Loucy (cell line): ENCODE results near the gene BRIP1.

Experiments used
- H2AFZ ChIP-seq: fragments of 200-600 bp; sonication (generic); 2 replicates; pipeline ENCODE4 v1.6.0; 2016; ENCODE audit warnings: antibody characterized with exemption, mild to moderate bottlenecking, low read length, moderate library complexity
- H3F3A ChIP-seq: fragments of 200-600 bp; 2 replicates; pipeline ENCODE4 v1.6.0; 2016; ENCODE audit warnings: antibody characterized with exemption, low read depth, mild to moderate bottlenecking
- H3K27me3 ChIP-seq: fragments of 200-600 bp; sonication (generic); 2 replicates; pipeline ENCODE4 v1.6.1; 2014; ENCODE audit warnings: low read length, mild to moderate bottlenecking; ENCODE audit not compliant: insufficient read depth, poor library complexity, severe bottlenecking
- H3K36me3 ChIP-seq: fragments of 200-600 bp; sonication (generic); 2 replicates; pipeline ENCODE4 v1.6.1; 2016; ENCODE audit warnings: low read length; ENCODE audit not compliant: insufficient read depth
- H3K4me1 ChIP-seq: fragments of 200-600 bp; sonication (generic); 2 replicates; pipeline ENCODE4 v1.5.1; 2014; ENCODE audit warnings: low read length, mild to moderate bottlenecking; ENCODE audit not compliant: insufficient read depth, poor library complexity, severe bottlenecking
- H3K4me2 ChIP-seq: fragments of 200-600 bp; sonication (generic); 2 replicates; pipeline ENCODE4 v1.6.0; 2014; ENCODE audit warnings: antibody characterized with exemption, low read length, low read depth, mild to moderate bottlenecking; ENCODE audit not compliant: poor library complexity, severe bottlenecking
- H3K4me3 ChIP-seq: fragments of 200-600 bp; sonication (generic); 2 replicates; pipeline ENCODE4 v1.5.1; 2014; ENCODE audit warnings: low read length, mild to moderate bottlenecking, mixed read lengths; ENCODE audit not compliant: poor library complexity, severe bottlenecking
- H3K79me2 ChIP-seq: fragments of 200-600 bp; sonication (generic); 2 replicates; pipeline ENCODE4 v1.6.1; 2014; ENCODE audit warnings: low read length; ENCODE audit not compliant: insufficient read depth
- H3K9ac ChIP-seq: fragments of 200-600 bp; sonication (generic); 2 replicates; pipeline ENCODE4 v1.6.0; 2014; ENCODE audit warnings: mild to moderate bottlenecking, low read depth, low read length, moderate library complexity; ENCODE audit not compliant: poor library complexity, severe bottlenecking
- H3K9me2 ChIP-seq: fragments of 200-600 bp; sonication (generic); replicated peaks from 2 replicates; pipeline ENCODE4 v1.6.1; 2016; ENCODE audit warnings: low read depth, low read length, mixed read lengths
- H3K9me3 ChIP-seq: fragments of 200-600 bp; sonication (generic); 2 replicates; pipeline ENCODE4 v1.6.1; 2014; ENCODE audit warnings: mild to moderate bottlenecking, antibody characterized with exemption, low read length, low read depth; ENCODE audit not compliant: insufficient read depth
- H4K20me1 ChIP-seq: fragments of 200-600 bp; sonication (generic); 2 replicates; pipeline ENCODE4 v1.6.0; 2014; ENCODE audit warnings: antibody characterized with exemption, low read length, mild to moderate bottlenecking; ENCODE audit not compliant: insufficient read depth, poor library complexity, severe bottlenecking
- CTCF ChIP-seq: fragments of 200-600 bp; sonication (generic); conservative IDR thresholded peaks from 2 replicates; pipeline ENCODE4 v1.5.1; 2014; ENCODE audit warnings: mild to moderate bottlenecking, antibody characterized with exemption, low read length
- EZH2phosphoT487 ChIP-seq: fragments of 200-600 bp; IDR thresholded peaks from 2 replicates; pipeline ENCODE4 v1.6.1; 2018; ENCODE audit warnings: antibody characterized with exemption, mild to moderate bottlenecking, moderate library complexity, borderline replicate concordance

Gene BRIP1

GRCh38 chr17:61634942-61635538, 228.3 kb downstream of the BRIP1 start:
- no peak overlapping the region for H3K9ac ChIP-seq
- H3K36me3 ChIP-seq, result no peaks in the 10 kb centered on the region
- H3K27me3 ChIP-seq, result peaks cover 1% of the 10 kb centered on the region
- H3K9me2 ChIP-seq, result no peaks in the 10 kb centered on the region
- H3K79me2 ChIP-seq, result no peaks in the 10 kb centered on the region
- H4K20me1 ChIP-seq, result no peaks in the 10 kb centered on the region
- no peaks in the 10 kb centered on the region for H3K4me1 ChIP-seq
- H3K4me3 ChIP-seq, result no peak overlapping the region
- H3F3A ChIP-seq, result no peaks in the 10 kb centered on the region
- no peak overlapping the region for H2AFZ ChIP-seq
- no peak overlapping the region for H3K4me2 ChIP-seq
- no peaks in the 10 kb centered on the region for H3K9me3 ChIP-seq
- TF ChIP-seq CTCF, result no peak

- Histone ChIP-seq H3K4me3 (no peak overlapping the region), H3K9me3 (no peaks in the 10 kb centered on the region), H3K9ac (no peak overlapping the region), H3K27me3 (peaks cover 5% of the 10 kb centered on the region), H3K4me1 (no peaks in the 10 kb centered on the region), H2AFZ (no peak overlapping the region), H4K20me1 (no peaks in the 10 kb centered on the region), H3F3A (no peaks in the 10 kb centered on the region), H3K9me2 (no peaks in the 10 kb centered on the region), H3K36me3 (no peaks in the 10 kb centered on the region), H3K79me2 (no peaks in the 10 kb centered on the region), H3K4me2 (no peak overlapping the region)
- TF ChIP-seq CTCF (no peak), EZH2phosphoT487 (no peak)
These were observed 229.3 kb downstream of the BRIP1 start for GRCh38 chr17:61634011-61634539.

- Histone ChIP-seq H3K4me3 (no peak overlapping the region), H3F3A (no peaks in the 10 kb centered on the region), H3K9ac (no peak overlapping the region), H4K20me1 (no peaks in the 10 kb centered on the region), H3K4me2 (no peak overlapping the region), H3K27me3 (peaks cover 5% of the 10 kb centered on the region), H3K4me1 (peaks cover under 1% of the 10 kb centered on the region), H2AFZ (no peak overlapping the region), H3K36me3 (no peaks in the 10 kb centered on the region), H3K9me2 (no peaks in the 10 kb centered on the region), H3K9me3 (no peaks in the 10 kb centered on the region), H3K79me2 (no peaks in the 10 kb centered on the region)
- TF ChIP-seq EZH2phosphoT487 (no peak), CTCF (no peak)
These were observed 230.5 kb downstream of the BRIP1 start for GRCh38 chr17:61632826-61633225.
